Measurements from ENCODE around the gene ZNF609. TPM values are rescaled to one million over a fixed set of nuclear protein-coding genes. Genes with fewer than 3 reads are reported as not detected.

The ZNF609 gene
- total and polyA plus RNA-seq, 4 donors, result 8.1 to 54.2 (median 22.0) TPM

DNA sequence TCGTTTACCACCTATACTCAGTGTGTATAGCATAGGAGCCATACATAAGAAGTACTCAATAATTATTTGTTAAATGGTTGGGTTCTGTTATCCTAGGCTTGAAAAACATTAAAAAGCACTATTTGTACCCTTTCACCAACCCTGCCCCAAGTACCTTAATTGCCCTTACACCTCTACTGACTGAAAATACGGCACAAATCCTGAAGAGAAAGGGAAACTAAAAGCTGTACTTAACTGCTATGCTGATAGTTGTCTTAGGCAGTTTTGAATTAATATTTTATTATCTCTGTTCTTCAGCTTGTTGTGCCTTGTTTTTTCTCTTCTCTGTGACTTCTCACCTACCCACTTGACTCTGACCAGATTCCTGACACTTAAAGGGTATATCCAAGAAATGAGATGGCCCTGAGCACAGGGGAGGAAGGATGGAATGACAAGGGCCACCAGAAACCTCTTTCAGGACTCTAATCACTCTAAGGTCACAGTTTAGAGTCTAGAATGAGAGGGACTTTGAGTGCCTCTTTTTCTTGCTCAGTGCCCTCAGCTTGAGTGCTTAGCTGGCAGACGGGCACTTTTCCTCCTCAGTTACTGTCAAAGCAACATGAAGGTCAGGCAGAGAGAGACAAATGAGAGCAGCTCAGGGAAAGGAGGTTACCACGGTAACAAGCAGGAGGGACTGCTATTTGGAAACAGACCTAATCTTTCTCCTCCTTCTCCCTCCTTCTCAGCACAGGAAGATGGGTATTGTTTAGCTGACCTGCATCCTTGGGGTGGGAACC is 136.5 kb downstream of the ZNF609 start:
- ATAC-seq (ENCODE audit: insufficient read depth, low FRiP score) (peak; percentile 76), DNase-seq (peak in 1 of 3 donors; percentile 65)
- Histone ChIP-seq H3K4me1 (ENCODE audit: control insufficient read depth in 5 of 5, insufficient read depth in 5 of 5, low read length in 5 of 5) (peaks cover 4 to 16% (median 7%) of the 10 kb centered on the region in 5 donors), H3K9me3 (ENCODE audit: control insufficient read depth in 4 of 4, insufficient read depth in 3 of 4, low read length in 3 of 4) (no peaks in the 10 kb centered on the region), H3K9ac (ENCODE audit: insufficient read depth in 1 of 2, low read length in 2 of 2) (peak overlapping the region in 1 of 2 donors; percentile 30), H3K27ac (ENCODE audit: low read depth in 1 of 2, low read length in 1 of 2) (peak overlapping the region in 1 of 2 donors; percentile 35), H3K4me3 (no peak overlapping the region), H3K27me3 (ENCODE audit: control insufficient read depth in 3 of 3, insufficient read depth in 3 of 3, low read length in 2 of 3) (no peaks in the 10 kb centered on the region), H3K36me3 (ENCODE audit: control insufficient read depth in 4 of 4, insufficient read depth in 4 of 4, low read length in 4 of 4) (peaks cover 0 to 2% (median 0%) of the 10 kb centered on the region in 4 donors)
- WGBS, 2 donors, result 27 to 36% methylated on average over 4 of the region's 4 CpGs
- TF ChIP-seq, protein P1, sequence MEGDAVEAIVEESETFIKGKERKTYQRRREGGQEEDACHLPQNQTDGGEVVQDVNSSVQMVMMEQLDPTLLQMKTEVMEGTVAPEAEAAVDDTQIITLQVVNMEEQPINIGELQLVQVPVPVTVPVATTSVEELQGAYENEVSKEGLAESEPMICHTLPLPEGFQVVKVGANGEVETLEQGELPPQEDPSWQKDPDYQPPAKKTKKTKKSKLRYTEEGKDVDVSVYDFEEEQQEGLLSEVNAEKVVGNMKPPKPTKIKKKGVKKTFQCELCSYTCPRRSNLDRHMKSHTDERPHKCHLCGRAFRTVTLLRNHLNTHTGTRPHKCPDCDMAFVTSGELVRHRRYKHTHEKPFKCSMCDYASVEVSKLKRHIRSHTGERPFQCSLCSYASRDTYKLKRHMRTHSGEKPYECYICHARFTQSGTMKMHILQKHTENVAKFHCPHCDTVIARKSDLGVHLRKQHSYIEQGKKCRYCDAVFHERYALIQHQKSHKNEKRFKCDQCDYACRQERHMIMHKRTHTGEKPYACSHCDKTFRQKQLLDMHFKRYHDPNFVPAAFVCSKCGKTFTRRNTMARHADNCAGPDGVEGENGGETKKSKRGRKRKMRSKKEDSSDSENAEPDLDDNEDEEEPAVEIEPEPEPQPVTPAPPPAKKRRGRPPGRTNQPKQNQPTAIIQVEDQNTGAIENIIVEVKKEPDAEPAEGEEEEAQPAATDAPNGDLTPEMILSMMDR (IDR thresholded peaks at IDR 0.05; ENCODE audit: control extremely low read depth, extremely low read depth), result no peak

DNA sequence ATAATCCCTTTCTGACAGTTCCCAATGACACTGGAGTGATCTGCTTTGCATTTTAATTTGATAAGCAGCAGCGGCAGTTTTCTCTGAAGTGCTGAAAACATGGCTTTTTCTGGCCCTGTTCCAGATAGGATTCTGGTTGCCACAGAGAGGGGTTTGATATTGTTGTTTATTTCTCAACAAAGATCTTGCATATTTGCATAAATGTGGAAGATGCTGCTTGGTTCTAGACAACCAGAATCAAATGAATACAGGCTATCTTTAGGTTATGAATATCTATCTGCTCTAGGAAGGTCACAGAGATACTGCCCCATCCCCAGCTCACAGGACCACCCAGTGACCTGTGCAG is 137.1 kb downstream of the ZNF609 start:
- H3K27ac ChIP-seq (ENCODE audit: low read depth in 1 of 2, low read length in 1 of 2), result peak overlapping the region in 1 of 2 donors; percentile 35
- no peaks in the 10 kb centered on the region for H3K9me3 ChIP-seq (ENCODE audit: control insufficient read depth in 4 of 4, insufficient read depth in 3 of 4, low read length in 3 of 4)
- ATAC-seq (ENCODE audit: insufficient read depth, low FRiP score) (no peak), DNase-seq (peak; percentile 61 to 81 (median 71))
- TF ChIP-seq, protein P1 (IDR thresholded peaks at IDR 0.05; ENCODE audit: control extremely low read depth, extremely low read depth), result no peak
- no peak overlapping the region for H3K9ac ChIP-seq (ENCODE audit: insufficient read depth in 1 of 2, low read length in 2 of 2)
- peaks cover 0 to 2% (median 0%) of the 10 kb centered on the region in 4 donors for H3K36me3 ChIP-seq (ENCODE audit: control insufficient read depth in 4 of 4, insufficient read depth in 4 of 4, low read length in 4 of 4)
- WGBS, 2 donors, result 7 to 16% methylated on average over 1 of the region's 1 CpG
- no peak overlapping the region for H3K4me3 ChIP-seq
- H3K4me1 ChIP-seq (ENCODE audit: control insufficient read depth in 5 of 5, insufficient read depth in 5 of 5, low read length in 5 of 5), result peaks cover 4 to 16% (median 7%) of the 10 kb centered on the region in 5 donors
- H3K27me3 ChIP-seq (ENCODE audit: control insufficient read depth in 3 of 3, insufficient read depth in 3 of 3, low read length in 2 of 3), result no peaks in the 10 kb centered on the region

DNA sequence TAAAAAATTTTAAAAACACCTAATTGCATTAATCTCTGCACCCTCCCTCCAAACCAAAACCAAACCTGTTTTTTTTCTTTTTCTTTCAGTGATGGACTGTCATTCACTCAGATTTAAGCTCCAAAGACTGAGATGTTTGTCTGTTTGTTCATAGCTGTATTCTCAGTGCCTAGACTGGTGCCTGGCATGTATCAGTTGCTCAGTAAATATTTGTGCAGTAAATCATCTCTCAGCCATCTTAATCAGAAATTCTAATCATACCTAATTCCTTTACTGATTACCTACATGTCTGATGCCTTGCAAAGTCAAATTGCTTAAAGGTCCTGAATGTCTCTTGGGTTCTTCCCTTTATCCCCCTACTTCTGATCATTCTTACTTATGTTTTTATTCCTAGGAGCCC is 138.8 kb downstream of the ZNF609 start:
- H3K9me3 ChIP-seq (ENCODE audit: control insufficient read depth in 4 of 4, insufficient read depth in 3 of 4, low read length in 3 of 4), result no peaks in the 10 kb centered on the region
- no peaks in the 10 kb centered on the region for H3K27me3 ChIP-seq (ENCODE audit: control insufficient read depth in 3 of 3, insufficient read depth in 3 of 3, low read length in 2 of 3)
- H3K36me3 ChIP-seq (ENCODE audit: control insufficient read depth in 4 of 4, insufficient read depth in 4 of 4, low read length in 4 of 4), result no peaks in the 10 kb centered on the region
- no peak overlapping the region for H3K4me3 ChIP-seq
- DNase-seq (no peak), ATAC-seq (ENCODE audit: insufficient read depth, low FRiP score) (no peak)
- no peak overlapping the region for H3K27ac ChIP-seq (ENCODE audit: low read depth in 1 of 2, low read length in 1 of 2)
- TF ChIP-seq, protein P1 (IDR thresholded peaks at IDR 0.05; ENCODE audit: control extremely low read depth, extremely low read depth), result no peak
- H3K9ac ChIP-seq (ENCODE audit: insufficient read depth in 1 of 2, low read length in 2 of 2), result no peak overlapping the region
- H3K4me1 ChIP-seq (ENCODE audit: control insufficient read depth in 5 of 5, insufficient read depth in 5 of 5, low read length in 5 of 5), result peaks cover 0 to 16% (median 5%) of the 10 kb centered on the region in 5 donors
